Measurements from ENCODE around the gene ENO2.

DNA sequence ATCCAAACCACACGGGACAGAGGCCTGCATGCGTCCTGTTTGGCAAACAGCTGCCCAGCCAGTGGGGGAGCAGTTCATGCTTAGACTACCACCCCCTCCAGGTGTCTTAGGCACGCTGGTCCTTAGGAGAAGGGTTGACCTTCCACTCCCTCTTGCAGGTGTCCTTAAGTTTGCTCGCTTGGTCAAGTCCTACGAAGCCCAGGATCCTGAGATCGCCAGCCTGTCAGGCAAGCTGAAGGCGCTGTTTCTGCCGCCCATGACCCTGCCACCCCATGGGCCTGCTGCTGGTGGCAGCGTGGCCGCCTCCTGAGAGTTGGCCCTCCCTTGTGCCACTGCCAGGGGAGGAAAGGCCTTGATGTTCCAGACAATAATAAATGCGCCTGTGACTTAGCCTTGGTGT, 31.2 kb downstream of the ENO2 start:
- TF ChIP-seq, protein P1, sequence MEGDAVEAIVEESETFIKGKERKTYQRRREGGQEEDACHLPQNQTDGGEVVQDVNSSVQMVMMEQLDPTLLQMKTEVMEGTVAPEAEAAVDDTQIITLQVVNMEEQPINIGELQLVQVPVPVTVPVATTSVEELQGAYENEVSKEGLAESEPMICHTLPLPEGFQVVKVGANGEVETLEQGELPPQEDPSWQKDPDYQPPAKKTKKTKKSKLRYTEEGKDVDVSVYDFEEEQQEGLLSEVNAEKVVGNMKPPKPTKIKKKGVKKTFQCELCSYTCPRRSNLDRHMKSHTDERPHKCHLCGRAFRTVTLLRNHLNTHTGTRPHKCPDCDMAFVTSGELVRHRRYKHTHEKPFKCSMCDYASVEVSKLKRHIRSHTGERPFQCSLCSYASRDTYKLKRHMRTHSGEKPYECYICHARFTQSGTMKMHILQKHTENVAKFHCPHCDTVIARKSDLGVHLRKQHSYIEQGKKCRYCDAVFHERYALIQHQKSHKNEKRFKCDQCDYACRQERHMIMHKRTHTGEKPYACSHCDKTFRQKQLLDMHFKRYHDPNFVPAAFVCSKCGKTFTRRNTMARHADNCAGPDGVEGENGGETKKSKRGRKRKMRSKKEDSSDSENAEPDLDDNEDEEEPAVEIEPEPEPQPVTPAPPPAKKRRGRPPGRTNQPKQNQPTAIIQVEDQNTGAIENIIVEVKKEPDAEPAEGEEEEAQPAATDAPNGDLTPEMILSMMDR (IDR thresholded peaks at IDR 0.05) = no peak
- no peak for TF ChIP-seq POLR2A (IDR thresholded peaks at IDR 0.05)
- TF ChIP-seq EP300 (IDR thresholded peaks at IDR 0.05) = no peak
